Chondrocyte (in vitro differentiated cells): ENCODE measurements around the gene DYRK1B. TPM values are rescaled to one million over a fixed set of nuclear protein-coding genes. Genes with fewer than 3 reads are reported as not detected.

ENCODE experiments used
- DNase-seq: peaks from one replicate; pipeline ENCODE4 v3.0.0; 2021; ENCODE audit warnings: mixed read lengths, low spot score
- H3K27ac Mint-ChIP-seq: one replicate; pipeline ENCODE4 v1.8.0; 2021; ENCODE audit warnings: mild to moderate bottlenecking, moderate library complexity, mixed read lengths; ENCODE audit not compliant: unreplicated experiment
- H3K27me3 Mint-ChIP-seq: 2 replicates; pipeline ENCODE4 v1.8.0; 2021; ENCODE audit warnings: low read depth, mixed read lengths
- H3K36me3 Mint-ChIP-seq: 2 replicates; pipeline ENCODE4 v1.8.0; 2021; ENCODE audit warnings: low read depth, mixed read lengths
- H3K4me1 Mint-ChIP-seq: 2 replicates; pipeline ENCODE4 v1.8.0; 2021; ENCODE audit warnings: low read depth, mild to moderate bottlenecking, mixed read lengths
- H3K4me3 Mint-ChIP-seq: one replicate; pipeline ENCODE4 v1.8.0; 2021; ENCODE audit warnings: mild to moderate bottlenecking, moderate library complexity, mixed read lengths; ENCODE audit not compliant: unreplicated experiment
- H3K9me3 Mint-ChIP-seq: 2 replicates; pipeline ENCODE4 v1.8.0; 2021; ENCODE audit warnings: low read depth, mixed read lengths
- CTCF ChIP-seq: fragments of 200-600 bp; sonication (generic); IDR thresholded peaks from 2 replicates; pipeline ENCODE4 v1.5.0; 2021; ENCODE audit warnings: antibody characterized with exemption, mild to moderate bottlenecking, moderate library complexity
- total RNA-seq: library from RNA; stranded (reverse); gene quantifications from 3 replicates; pipeline ENCODE4 v1.2.1, GENCODE V29; 2021

Gene DYRK1B
- total RNA-seq, 1 donor from 2014 or later = 20.0 TPM

GRCh38 chr19:39847525-39847924, 13.6 kb upstream of the DYRK1B start:
- no peak overlapping the region for H3K4me3 Mint-ChIP-seq
- no peak overlapping the region for H3K27ac Mint-ChIP-seq
- no peak for TF ChIP-seq CTCF

GRCh38 chr19:39846678-39847486, 12.9 kb upstream of the DYRK1B start:
- peaks cover 3% of the 10 kb centered on the region for H3K36me3 Mint-ChIP-seq
- no peak for DNase-seq
- no peaks in the 10 kb centered on the region for H3K27me3 Mint-ChIP-seq
- no peak for TF ChIP-seq CTCF
- H3K27ac Mint-ChIP-seq = peak overlapping the region; percentile 93
- H3K9me3 Mint-ChIP-seq = no peaks in the 10 kb centered on the region
- H3K4me1 Mint-ChIP-seq = peaks cover 50% of the 10 kb centered on the region
- peak overlapping the region; percentile 95 for H3K4me3 Mint-ChIP-seq

More at GRCh38 chr19:39847525-39847924, 13.6 kb upstream of the DYRK1B start:
- Mint-ChIP-seq H3K27me3 (no peaks in the 10 kb centered on the region), H3K36me3 (peaks cover 3% of the 10 kb centered on the region), H3K9me3 (no peaks in the 10 kb centered on the region), H3K4me1 (peaks cover 44% of the 10 kb centered on the region)
- no peak for DNase-seq

- peaks cover 1% of the 10 kb centered on the region for H3K36me3 Mint-ChIP-seq
- H3K9me3 Mint-ChIP-seq = no peaks in the 10 kb centered on the region
- no peaks in the 10 kb centered on the region for H3K27me3 Mint-ChIP-seq
- H3K4me3 Mint-ChIP-seq = peak within 1 kb of the TSS; percentile 95
- H3K27ac Mint-ChIP-seq = peak within 1 kb of the TSS; percentile 93
- DNase-seq = peak; percentile 98
- peaks cover 53% of the 10 kb centered on the region for H3K4me1 Mint-ChIP-seq
- TF ChIP-seq CTCF = peak; percentile 11
These were observed 12.1 kb upstream of the DYRK1B start, which contains the start of gene FBL for GRCh38 chr19:39845933-39846677. Gene FBL, minus strand, starts transcription at chr19:39846379. Its CDS starts 79 bp downstream, at chr19:39846300.

- Mint-ChIP-seq H3K4me1 (peaks cover 53% of the 10 kb centered on the region), H3K27me3 (no peaks in the 10 kb centered on the region), H3K27ac (peak overlapping the region; percentile 91), H3K9me3 (no peaks in the 10 kb centered on the region), H3K4me3 (peak overlapping the region; percentile 95), H3K36me3 (peaks cover 1% of the 10 kb centered on the region)
- peak; percentile 49 for TF ChIP-seq CTCF
- DNase-seq = no peak
These were observed 11.6 kb upstream of the DYRK1B start for GRCh38 chr19:39845584-39845932.

- no peaks in the 10 kb centered on the region for H3K27me3 Mint-ChIP-seq
- H3K9me3 Mint-ChIP-seq = no peaks in the 10 kb centered on the region
- H3K27ac Mint-ChIP-seq = peak overlapping the region; percentile 91
- peaks cover 53% of the 10 kb centered on the region for H3K4me1 Mint-ChIP-seq
- TF ChIP-seq CTCF = no peak
- no peak for DNase-seq
- peaks cover 1% of the 10 kb centered on the region for H3K36me3 Mint-ChIP-seq
- peak overlapping the region; percentile 95 for H3K4me3 Mint-ChIP-seq
These were observed 11.2 kb upstream of the DYRK1B start for GRCh38 chr19:39845172-39845571.
